Tibial nerve (tissue), 3 donors: ENCODE measurements around the gene TOX2.

ENCODE experiments used
- POLR2A ChIP-seq, 2 donors: fragments of 450-650 bp; IDR thresholded peaks; one replicate each; pipeline ENCODE4 v1.6.1; 2017; ENCODE audit warnings: antibody characterized with exemption in 2 of 2, mild to moderate bottlenecking in 2 of 2, moderate library complexity in 2 of 2
- TF ChIP-seq, protein P1 (sequence below), 5 experiments: fragments of 200-600 bp in 3 of 5; fragments of 450-650 bp in 2 of 5; sonication (generic) in 3 of 5; IDR thresholded peaks; one replicate each; pipeline ENCODE4 v1.5.1; 2016 to 2019; ENCODE audit warnings: antibody characterized with exemption in 5 of 5, mild to moderate bottlenecking in 3 of 5, moderate library complexity in 2 of 5

DNA sequence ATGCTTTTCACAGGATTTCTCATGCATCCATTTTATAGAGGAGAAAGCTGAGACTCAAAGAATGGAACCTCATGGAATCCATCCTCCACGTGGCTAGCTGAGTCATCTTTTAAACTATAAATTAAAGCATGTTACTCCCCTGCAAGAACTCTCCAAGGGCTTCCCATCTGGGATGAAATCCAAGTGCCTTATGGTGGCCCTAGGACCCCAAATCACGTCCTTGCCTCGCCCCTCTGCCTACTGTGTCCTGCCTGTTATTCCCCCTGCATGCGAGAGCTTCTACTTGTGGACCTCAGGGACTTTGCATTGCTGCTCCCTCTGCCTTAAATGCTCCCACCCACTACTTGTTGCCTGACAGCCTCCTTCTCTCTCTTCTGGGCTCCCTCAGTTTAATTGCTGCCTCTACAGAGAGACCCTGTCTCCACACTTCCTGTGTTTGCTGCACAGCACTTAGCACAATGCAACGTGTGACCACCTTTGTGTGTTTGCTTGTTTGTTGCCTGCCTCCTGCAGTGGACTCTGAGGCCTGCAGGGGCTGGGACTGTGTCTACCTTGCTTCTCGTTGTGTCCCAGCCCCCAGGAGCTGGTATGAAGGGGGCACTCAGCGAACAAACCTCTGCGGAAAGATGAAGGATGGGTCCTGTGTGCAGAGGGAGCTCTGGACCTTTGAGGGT lies 39.4 kb downstream of the TOX2 start:
- no peak for TF ChIP-seq POLR2A (IDR thresholded peaks at IDR 0.05)
- TF ChIP-seq, protein P1, sequence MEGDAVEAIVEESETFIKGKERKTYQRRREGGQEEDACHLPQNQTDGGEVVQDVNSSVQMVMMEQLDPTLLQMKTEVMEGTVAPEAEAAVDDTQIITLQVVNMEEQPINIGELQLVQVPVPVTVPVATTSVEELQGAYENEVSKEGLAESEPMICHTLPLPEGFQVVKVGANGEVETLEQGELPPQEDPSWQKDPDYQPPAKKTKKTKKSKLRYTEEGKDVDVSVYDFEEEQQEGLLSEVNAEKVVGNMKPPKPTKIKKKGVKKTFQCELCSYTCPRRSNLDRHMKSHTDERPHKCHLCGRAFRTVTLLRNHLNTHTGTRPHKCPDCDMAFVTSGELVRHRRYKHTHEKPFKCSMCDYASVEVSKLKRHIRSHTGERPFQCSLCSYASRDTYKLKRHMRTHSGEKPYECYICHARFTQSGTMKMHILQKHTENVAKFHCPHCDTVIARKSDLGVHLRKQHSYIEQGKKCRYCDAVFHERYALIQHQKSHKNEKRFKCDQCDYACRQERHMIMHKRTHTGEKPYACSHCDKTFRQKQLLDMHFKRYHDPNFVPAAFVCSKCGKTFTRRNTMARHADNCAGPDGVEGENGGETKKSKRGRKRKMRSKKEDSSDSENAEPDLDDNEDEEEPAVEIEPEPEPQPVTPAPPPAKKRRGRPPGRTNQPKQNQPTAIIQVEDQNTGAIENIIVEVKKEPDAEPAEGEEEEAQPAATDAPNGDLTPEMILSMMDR (IDR thresholded peaks at IDR 0.05), result no peak
